HFFc6 (cell line): Measurements from ENCODE around the gene MARCHF11. TPM values are rescaled to one million over a fixed set of nuclear protein-coding genes. Genes with fewer than 3 reads are reported as not detected.

Experiments
- DNase-seq: peaks from one replicate; pipeline ENCODE4 v3.0.0-alpha.2; 2018
- H3K27ac Mint-ChIP-seq: 2 replicates; pipeline ENCODE4 v1.8.0; 2020; ENCODE audit warnings: mild to moderate bottlenecking, mixed read lengths
- H3K27me3 Mint-ChIP-seq: 2 replicates; pipeline ENCODE4 v1.8.0; 2021; ENCODE audit warnings: mild to moderate bottlenecking, moderate library complexity, mixed read lengths; ENCODE audit not compliant: insufficient read depth
- H3K36me3 Mint-ChIP-seq: 2 replicates; pipeline ENCODE4 v1.8.0; 2021; ENCODE audit warnings: low read depth, mixed read lengths
- H3K4me1 Mint-ChIP-seq: 2 replicates; pipeline ENCODE4 v1.8.0; 2020; ENCODE audit warnings: low read depth, mixed read lengths
- H3K4me3 Mint-ChIP-seq: 2 replicates; pipeline ENCODE4 v1.8.0; 2020; ENCODE audit warnings: mild to moderate bottlenecking, moderate library complexity, mixed read lengths
- H3K9me3 Mint-ChIP-seq: 2 replicates; pipeline ENCODE4 v1.8.0; 2020; ENCODE audit warnings: mild to moderate bottlenecking, mixed read lengths
- total RNA-seq, 6 experiments: library from RNA; stranded (reverse); fragmentation: NEBNext Ultra II Directional; extraction: Animal tissue kit (Norgen Biotek cat#: 25700); gene quantifications; 2 replicates in 1 of 6; 3 replicates in 5 of 6; pipeline ENCODE4 v1.2.3, GENCODE V29; 2021
- TF ChIP-seq, protein P1 (sequence below): fragments of 200-600 bp; sonication (generic); IDR thresholded peaks from 2 replicates; pipeline ENCODE4 v1.5.0; 2021; ENCODE audit warnings: antibody characterized with exemption, mild to moderate bottlenecking

The MARCHF11 gene
- total RNA-seq, 6 experiments from 2014 or later: not detected

DNA sequence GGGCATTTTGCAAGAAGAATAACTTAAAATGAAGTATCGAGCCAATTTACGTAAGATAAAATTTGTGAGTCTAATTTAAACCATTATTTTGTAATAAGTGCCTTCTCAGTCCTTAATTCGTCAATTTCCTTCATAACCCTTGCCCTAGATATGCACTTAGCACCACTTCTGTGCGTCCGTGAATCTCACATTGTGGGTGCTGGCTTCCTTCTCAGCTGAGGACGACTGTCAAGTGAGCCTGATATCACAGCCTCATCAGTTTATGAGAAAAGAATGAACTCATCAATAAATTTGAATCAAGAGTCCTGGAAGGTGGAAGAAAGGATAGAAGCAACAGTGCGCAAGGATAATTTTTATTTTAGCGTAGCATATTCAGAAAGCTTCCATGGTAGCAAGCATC, 64.5 kb downstream of the MARCHF11 start:
- Mint-ChIP-seq H3K4me1 (no peaks in the 10 kb centered on the region), H3K36me3 (no peaks in the 10 kb centered on the region), H3K27ac (no peak overlapping the region), H3K9me3 (peaks cover 9% of the 10 kb centered on the region; the same call in 1 of the 2 replicates), H3K4me3 (no peak overlapping the region), H3K27me3 (no peaks in the 10 kb centered on the region)
- TF ChIP-seq, protein P1, sequence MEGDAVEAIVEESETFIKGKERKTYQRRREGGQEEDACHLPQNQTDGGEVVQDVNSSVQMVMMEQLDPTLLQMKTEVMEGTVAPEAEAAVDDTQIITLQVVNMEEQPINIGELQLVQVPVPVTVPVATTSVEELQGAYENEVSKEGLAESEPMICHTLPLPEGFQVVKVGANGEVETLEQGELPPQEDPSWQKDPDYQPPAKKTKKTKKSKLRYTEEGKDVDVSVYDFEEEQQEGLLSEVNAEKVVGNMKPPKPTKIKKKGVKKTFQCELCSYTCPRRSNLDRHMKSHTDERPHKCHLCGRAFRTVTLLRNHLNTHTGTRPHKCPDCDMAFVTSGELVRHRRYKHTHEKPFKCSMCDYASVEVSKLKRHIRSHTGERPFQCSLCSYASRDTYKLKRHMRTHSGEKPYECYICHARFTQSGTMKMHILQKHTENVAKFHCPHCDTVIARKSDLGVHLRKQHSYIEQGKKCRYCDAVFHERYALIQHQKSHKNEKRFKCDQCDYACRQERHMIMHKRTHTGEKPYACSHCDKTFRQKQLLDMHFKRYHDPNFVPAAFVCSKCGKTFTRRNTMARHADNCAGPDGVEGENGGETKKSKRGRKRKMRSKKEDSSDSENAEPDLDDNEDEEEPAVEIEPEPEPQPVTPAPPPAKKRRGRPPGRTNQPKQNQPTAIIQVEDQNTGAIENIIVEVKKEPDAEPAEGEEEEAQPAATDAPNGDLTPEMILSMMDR: no peak
- DNase-seq: no peak

DNA sequence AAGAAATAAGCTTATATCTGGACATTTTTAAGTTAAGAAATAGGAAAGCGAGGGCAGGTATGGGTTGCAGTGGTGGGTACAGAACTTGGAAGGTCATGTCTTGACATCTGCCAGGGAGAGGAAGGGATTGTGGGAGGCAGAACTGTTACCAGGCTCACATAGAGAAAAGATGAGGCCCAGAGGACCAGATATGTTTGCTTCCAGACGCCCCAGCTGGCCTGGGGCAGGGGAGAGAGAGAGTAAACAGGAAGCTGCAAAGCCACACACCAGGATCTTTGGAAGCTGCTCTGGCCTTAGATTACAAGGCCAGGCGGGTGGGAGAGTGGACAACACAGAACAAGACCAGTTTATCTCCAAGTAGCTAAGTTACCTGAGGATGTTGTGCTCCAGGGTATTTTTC, 71.2 kb downstream of the MARCHF11 start:
- TF ChIP-seq, protein P1: no peak

DNA sequence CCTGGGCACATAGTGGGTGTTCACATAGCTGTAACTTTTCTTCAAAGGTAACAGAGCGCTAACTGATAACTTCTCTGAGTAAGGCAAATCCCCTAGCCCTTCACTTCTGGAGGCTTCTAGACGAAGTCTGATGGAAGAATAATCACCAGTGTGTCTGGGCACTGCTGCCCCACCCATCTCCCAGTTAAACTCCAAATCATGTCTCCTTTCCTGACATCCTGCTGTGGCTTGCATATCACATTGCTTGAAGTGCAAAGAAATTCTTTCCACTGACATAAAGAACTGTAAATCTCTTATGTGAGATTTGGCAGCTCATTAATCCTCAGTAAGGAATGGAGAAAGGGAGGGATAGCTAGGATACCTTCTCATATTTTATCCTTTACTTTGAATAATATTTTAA, 74.6 kb downstream of the MARCHF11 start:
- H3K27me3 Mint-ChIP-seq: peaks cover 3% of the 10 kb centered on the region
- no peak overlapping the region for H3K27ac Mint-ChIP-seq
- no peaks in the 10 kb centered on the region for H3K36me3 Mint-ChIP-seq
- H3K4me1 Mint-ChIP-seq: no peaks in the 10 kb centered on the region
- TF ChIP-seq, protein P1: no peak
- no peak overlapping the region for H3K4me3 Mint-ChIP-seq
- no peak for DNase-seq
- H3K9me3 Mint-ChIP-seq: peaks cover 24% of the 10 kb centered on the region; the same call in 1 of the 2 replicates

More for the DNA sequence above, 71.2 kb downstream of the MARCHF11 start:
- DNase-seq: no peak
- Mint-ChIP-seq H3K4me1 (no peaks in the 10 kb centered on the region), H3K27me3 (peaks cover 3% of the 10 kb centered on the region), H3K27ac (no peak overlapping the region), H3K36me3 (no peaks in the 10 kb centered on the region), H3K4me3 (no peak overlapping the region), H3K9me3 (peaks cover 30% of the 10 kb centered on the region)

DNA sequence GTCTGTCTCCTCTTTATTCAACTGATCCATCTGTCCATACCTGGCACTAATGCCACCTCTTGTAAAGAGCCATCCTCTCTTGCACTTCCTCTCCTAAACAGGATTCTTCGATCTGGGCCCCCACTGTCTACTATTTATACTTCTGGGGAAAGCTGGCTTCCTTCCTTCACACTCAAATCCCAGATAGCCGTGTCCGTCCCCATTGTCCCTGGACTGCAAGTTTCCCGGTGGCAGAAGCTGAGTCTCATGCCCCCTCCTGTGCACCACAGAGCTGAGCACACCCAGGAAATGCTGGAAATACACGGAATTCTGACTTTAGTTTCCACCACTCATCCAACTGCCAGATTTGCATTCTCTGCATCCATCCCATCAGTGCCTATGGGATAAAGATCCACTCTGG, 84.0 kb downstream of the MARCHF11 start:
- no peaks in the 10 kb centered on the region for H3K4me1 Mint-ChIP-seq
- no peak overlapping the region for H3K4me3 Mint-ChIP-seq
- H3K27me3 Mint-ChIP-seq: peaks cover 4% of the 10 kb centered on the region; the same call in 1 of the 2 replicates
- no peaks in the 10 kb centered on the region for H3K36me3 Mint-ChIP-seq
- TF ChIP-seq, protein P1: no peak
- H3K9me3 Mint-ChIP-seq: no peaks in the 10 kb centered on the region
- H3K27ac Mint-ChIP-seq: no peak overlapping the region
- DNase-seq: no peak

DNA sequence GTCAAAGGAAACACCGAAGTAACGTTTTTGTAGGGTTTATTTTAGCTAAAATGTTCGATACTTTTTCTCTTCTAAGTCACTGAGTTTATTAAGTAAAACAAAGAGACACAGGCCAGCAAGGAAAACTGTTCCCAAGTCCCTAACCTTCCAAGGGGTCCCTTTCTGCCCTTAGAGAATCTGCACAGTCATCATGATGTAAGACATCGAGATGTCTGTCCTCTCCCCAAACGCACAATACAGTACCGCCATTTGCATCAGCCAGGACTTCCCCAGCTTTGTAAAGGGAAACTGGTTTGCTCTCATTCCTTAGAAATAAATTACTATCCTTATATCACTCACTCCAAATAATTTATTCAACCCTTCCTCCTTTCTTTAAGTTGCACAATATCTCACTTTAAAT, 89.3 kb downstream of the MARCHF11 start:
- Mint-ChIP-seq H3K4me1 (no peaks in the 10 kb centered on the region), H3K9me3 (no peaks in the 10 kb centered on the region), H3K36me3 (no peaks in the 10 kb centered on the region), H3K4me3 (no peak overlapping the region), H3K27ac (no peak overlapping the region), H3K27me3 (no peaks in the 10 kb centered on the region; the same call in 1 of the 2 replicates)
- no peak for DNase-seq
- TF ChIP-seq, protein P1: no peak

DNA sequence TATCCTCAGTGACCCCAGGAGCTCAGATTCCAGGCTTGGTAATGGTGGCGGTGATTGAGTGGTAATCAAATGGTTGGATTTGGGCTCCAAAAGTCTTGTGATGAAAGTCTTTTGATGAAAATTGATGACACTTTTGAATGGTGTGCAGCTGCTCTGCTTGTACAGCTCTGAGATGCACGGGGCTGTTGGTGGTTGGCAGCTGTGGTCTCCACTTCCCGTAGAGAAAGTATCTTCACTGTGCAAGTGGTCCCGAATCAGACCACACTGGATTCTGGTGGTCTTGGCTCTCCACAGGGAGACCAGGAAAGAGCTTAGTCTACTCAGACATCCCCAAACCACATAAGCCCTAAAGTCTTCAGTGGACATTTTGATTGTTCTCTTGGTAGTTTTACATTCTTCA, 96.6 kb downstream of the MARCHF11 start:
- H3K4me3 Mint-ChIP-seq: no peak overlapping the region
- H3K27ac Mint-ChIP-seq: no peak overlapping the region
- TF ChIP-seq, protein P1: no peak
- no peaks in the 10 kb centered on the region; the same call in 1 of the 2 replicates for H3K27me3 Mint-ChIP-seq
- H3K9me3 Mint-ChIP-seq: peaks cover 11% of the 10 kb centered on the region; the same call in 1 of the 2 replicates
- H3K36me3 Mint-ChIP-seq: no peaks in the 10 kb centered on the region; the same call in 1 of the 2 replicates
- H3K4me1 Mint-ChIP-seq: no peaks in the 10 kb centered on the region
- DNase-seq: no peak
